ENCODE measurements around the gene SHLD1.
"Not testable (repeated sequence)": the region's sequence is repeated elsewhere in the genome, so short reads cannot be mapped to it uniquely, and the experiment has no call there.

DNA sequence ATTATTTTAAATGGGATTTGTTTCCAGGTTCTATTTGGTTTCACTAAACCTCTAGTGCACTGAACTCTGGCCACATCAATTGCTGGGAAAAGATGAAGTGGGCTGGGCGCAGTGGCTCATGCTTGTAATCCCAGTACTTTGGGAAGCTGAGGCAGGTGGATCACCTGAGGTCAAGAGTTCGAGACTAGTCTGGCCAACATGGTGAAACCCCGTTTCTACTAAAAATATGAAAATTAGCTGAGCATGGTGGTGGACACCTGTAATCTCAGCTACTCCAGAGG lies 25.1 kb upstream of the SHLD1 start:
- TF ChIP-seq, protein P1, sequence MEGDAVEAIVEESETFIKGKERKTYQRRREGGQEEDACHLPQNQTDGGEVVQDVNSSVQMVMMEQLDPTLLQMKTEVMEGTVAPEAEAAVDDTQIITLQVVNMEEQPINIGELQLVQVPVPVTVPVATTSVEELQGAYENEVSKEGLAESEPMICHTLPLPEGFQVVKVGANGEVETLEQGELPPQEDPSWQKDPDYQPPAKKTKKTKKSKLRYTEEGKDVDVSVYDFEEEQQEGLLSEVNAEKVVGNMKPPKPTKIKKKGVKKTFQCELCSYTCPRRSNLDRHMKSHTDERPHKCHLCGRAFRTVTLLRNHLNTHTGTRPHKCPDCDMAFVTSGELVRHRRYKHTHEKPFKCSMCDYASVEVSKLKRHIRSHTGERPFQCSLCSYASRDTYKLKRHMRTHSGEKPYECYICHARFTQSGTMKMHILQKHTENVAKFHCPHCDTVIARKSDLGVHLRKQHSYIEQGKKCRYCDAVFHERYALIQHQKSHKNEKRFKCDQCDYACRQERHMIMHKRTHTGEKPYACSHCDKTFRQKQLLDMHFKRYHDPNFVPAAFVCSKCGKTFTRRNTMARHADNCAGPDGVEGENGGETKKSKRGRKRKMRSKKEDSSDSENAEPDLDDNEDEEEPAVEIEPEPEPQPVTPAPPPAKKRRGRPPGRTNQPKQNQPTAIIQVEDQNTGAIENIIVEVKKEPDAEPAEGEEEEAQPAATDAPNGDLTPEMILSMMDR (IDR thresholded peaks at IDR 0.05; ENCODE audit: low read length) = not testable (repeated sequence)
- TF ChIP-seq EZH2 (optimal IDR thresholded peaks at IDR 0.05; ENCODE audit: low read depth, low read length); EZH2phosphoT487 (IDR thresholded peaks at IDR 0.05; ENCODE audit: low read length): not testable (repeated sequence)

Measured in MM.1S (cell line).